MCF 10A (cell line): ENCODE results near the gene B3GNT3. TPM values are rescaled to one million over a fixed set of nuclear protein-coding genes. Genes with fewer than 3 reads are reported as not detected.

Experiments
- BruUV-seq: library from RNA; stranded (reverse); fragments of 400-500 nt; replicated peaks from 2 replicates; lab custom pipeline; 2021; lab: Mats Ljungman, UMichigan
- CTCF ChIA-PET: fragments of 300-600 bp; sonication (Branson Sonifier 250); formaldehyde crosslinking; extraction: SDS; loops from one replicate; lab custom pipeline; 2021; ENCODE audit warnings: antibody characterized with exemption, inconsistent platforms; lab: Yijun Ruan, JAX
- POLR2A ChIA-PET: fragments of 300-600, 350-650 bp; sonication (Branson Sonifier 250); formaldehyde crosslinking; extraction: SDS; loops from one replicate; lab custom pipeline; 2020; ENCODE audit warnings: antibody characterized with exemption, inconsistent platforms; lab: Yijun Ruan, JAX
- DNase-seq: peaks from one replicate; pipeline ENCODE4 v3.0.0-alpha.2; 2018; ENCODE audit not compliant: unreplicated experiment
- H3K27ac Mint-ChIP-seq: one replicate; pipeline ENCODE4 v1.8.0; 2022; ENCODE audit warnings: mild to moderate bottlenecking, low read depth, mixed read lengths; ENCODE audit not compliant: unreplicated experiment
- H3K27me3 Mint-ChIP-seq: one replicate; pipeline ENCODE4 v1.8.0; 2022; ENCODE audit warnings: mixed read lengths; ENCODE audit not compliant: insufficient read depth, unreplicated experiment
- H3K36me3 Mint-ChIP-seq: one replicate; pipeline ENCODE4 v1.8.0; 2022; ENCODE audit warnings: mild to moderate bottlenecking, moderate library complexity, mixed read lengths; ENCODE audit not compliant: insufficient read depth, unreplicated experiment
- H3K4me1 Mint-ChIP-seq: one replicate; pipeline ENCODE4 v1.8.0; 2022; ENCODE audit warnings: mixed read lengths; ENCODE audit not compliant: insufficient read depth, unreplicated experiment
- H3K4me3 Mint-ChIP-seq: one replicate; pipeline ENCODE4 v1.8.0; 2022; ENCODE audit warnings: mild to moderate bottlenecking, moderate library complexity, mixed read lengths; ENCODE audit not compliant: unreplicated experiment
- H3K9me3 Mint-ChIP-seq: one replicate; pipeline ENCODE4 v1.8.0; 2022; ENCODE audit warnings: mixed read lengths; ENCODE audit not compliant: unreplicated experiment
- CTCF ChIP-seq: fragments of 200-600 bp; IDR thresholded peaks from one replicate; pipeline ENCODE4 v1.8.0; 2022; ENCODE audit warnings: antibody characterized with exemption, mild to moderate bottlenecking; ENCODE audit not compliant: unreplicated experiment
- intact Hi-C: fragments of 100-400 bp; cut with micrococcal nuclease; formaldehyde crosslinking; loops from 2 replicates; pipeline ENCODE4 v1.14.1; 2022
- total RNA-seq: library from RNA; stranded (reverse); gene quantifications from 2 replicates; pipeline ENCODE4 v1.2.3, GENCODE V29; 2022

Gene B3GNT3
- total RNA-seq, 1 experiment from 2014 or later: 0.40 TPM

- Mint-ChIP-seq H3K9me3 (no peaks in the 10 kb centered on the region), H3K36me3 (no peaks in the 10 kb centered on the region), H3K27me3 (no peaks in the 10 kb centered on the region), H3K4me3 (no peak overlapping the region), H3K27ac (no peak overlapping the region), H3K4me1 (peaks cover 15% of the 10 kb centered on the region)
- peak; percentile 80 for DNase-seq
- CTCF ChIA-PET: interaction anchor here (0.5 to 0.8 kb wide), 3 partner anchors 11 to 18 kb away, joined by 3 to 8 read pairs (median 3); no protein-coding TSS in a partner anchor
- intact Hi-C loops: no loop called here
- no TSS peak for BruUV-seq
- no peak for TF ChIP-seq CTCF
- POLR2A ChIA-PET: no interaction called here
Measured at GRCh38 chr19:17757125-17757524, 37.8 kb upstream of the B3GNT3 start.

GRCh38 chr19:17758515-17758914 is 36.4 kb upstream of the B3GNT3 start:
- Mint-ChIP-seq H3K27ac (no peak overlapping the region), H3K9me3 (no peaks in the 10 kb centered on the region), H3K4me3 (no peak overlapping the region), H3K4me1 (peaks cover 15% of the 10 kb centered on the region), H3K36me3 (no peaks in the 10 kb centered on the region), H3K27me3 (no peaks in the 10 kb centered on the region)
- intact Hi-C loops: no loop called here
- BruUV-seq: no TSS peak
- no peak for TF ChIP-seq CTCF
- ChIA-PET CTCF (interaction anchor here (0.5 to 1.3 kb wide), 3 partner anchors 8 to 454 kb away, joined by 3 to 4 read pairs (median 4); no protein-coding TSS in a partner anchor), POLR2A (interaction anchor here (0.6 kb wide), 1 partner anchor 17 kb away, joined by 9 read pairs; no protein-coding TSS in a partner anchor)
- DNase-seq: no peak

DNA sequence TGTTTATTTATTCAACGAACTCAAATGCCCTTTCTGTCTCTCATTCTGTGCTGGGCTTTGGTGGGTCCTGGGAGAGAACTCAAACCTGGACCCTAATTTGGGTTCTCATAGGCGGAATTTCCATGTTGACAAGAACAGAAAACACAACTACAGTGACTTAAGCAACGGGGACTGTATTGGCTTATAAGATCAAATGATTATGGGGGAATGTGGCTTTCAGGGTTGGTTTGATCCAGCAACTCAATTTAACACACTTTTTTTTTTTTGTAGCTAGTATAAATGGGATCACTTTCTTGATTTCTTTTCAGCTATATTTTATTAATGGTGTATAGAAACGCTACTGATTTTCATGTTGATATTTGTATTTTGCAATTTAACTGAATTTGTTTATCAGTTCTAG is 33.8 kb upstream of the B3GNT3 start:
- H3K9me3 Mint-ChIP-seq: no peaks in the 10 kb centered on the region
- H3K36me3 Mint-ChIP-seq: no peaks in the 10 kb centered on the region
- no peak for TF ChIP-seq CTCF
- H3K4me3 Mint-ChIP-seq: no peak overlapping the region
- no peak overlapping the region for H3K27ac Mint-ChIP-seq
- no TSS peak for BruUV-seq
- H3K27me3 Mint-ChIP-seq: no peaks in the 10 kb centered on the region
- H3K4me1 Mint-ChIP-seq: peaks cover 17% of the 10 kb centered on the region
- no peak for DNase-seq
- POLR2A ChIA-PET: interaction anchor here (0.6 to 1.7 kb wide), 2 partner anchors 94 to 98 kb away, joined by 4 to 5 read pairs; partner anchors contain the start of gene RPL18A
- intact Hi-C loops: loop anchor here (10.0 kb wide), 1 partner anchor 186 kb away; no protein-coding TSS in a partner anchor
- CTCF ChIA-PET: no interaction called here

- intact Hi-C loops: loop anchor here (10.0 kb wide), 1 partner anchor 188 kb away; no protein-coding TSS in a partner anchor
- H3K36me3 Mint-ChIP-seq: no peaks in the 10 kb centered on the region
- no peak for TF ChIP-seq CTCF
- no peaks in the 10 kb centered on the region for H3K9me3 Mint-ChIP-seq
- BruUV-seq: no TSS peak
- POLR2A ChIA-PET: interaction anchor here (0.6 kb wide), 1 partner anchor 158 kb away, joined by 4 read pairs; no protein-coding TSS in a partner anchor
- H3K27me3 Mint-ChIP-seq: no peaks in the 10 kb centered on the region
- no peak overlapping the region for H3K27ac Mint-ChIP-seq
- no peak overlapping the region for H3K4me3 Mint-ChIP-seq
- peak; percentile 75 for DNase-seq
- CTCF ChIA-PET: interaction anchor here (0.5 to 0.7 kb wide), 7 partner anchors 80 to 244 kb away, joined by 3 to 5 read pairs (median 3); no protein-coding TSS in a partner anchor
- H3K4me1 Mint-ChIP-seq: peaks cover 14% of the 10 kb centered on the region
Measured at GRCh38 chr19:17762505-17763229, 32.3 kb upstream of the B3GNT3 start.
